NCI-H345 treated with DMSO at 0.1 percent for 48 hours (cell line): ENCODE results near the gene EYS.
"Not testable (repeated sequence)": the region's sequence is repeated elsewhere in the genome, so short reads cannot be mapped to it uniquely, and the experiment has no call there.

ENCODE experiments used
- DNase-seq: peaks from one replicate; lab custom pipeline; 2025; ENCODE audit not compliant: unreplicated experiment; lab: John Stamatoyannopoulos, UW

The EYS gene

GRCh38 chr6:65469650-65470049 lies 237.4 kb downstream of the EYS start:
- DNase-seq, result no peak

GRCh38 chr6:65468307-65468706 lies 238.7 kb downstream of the EYS start:
- DNase-seq, result no peak

GRCh38 chr6:65461121-65461520 lies 245.9 kb downstream of the EYS start:
- no peak for DNase-seq

- DNase-seq, result no peak
Measured at GRCh38 chr6:65452333-65452732, 254.7 kb downstream of the EYS start.

GRCh38 chr6:65450451-65450850 lies 256.6 kb downstream of the EYS start:
- no peak for DNase-seq

GRCh38 chr6:65449926-65450325 lies 257.1 kb downstream of the EYS start:
- DNase-seq, result no peak

- DNase-seq, result no peak
Measured at GRCh38 chr6:65448866-65449265, 258.2 kb downstream of the EYS start.

- no peak for DNase-seq
Measured at GRCh38 chr6:65436281-65436680, 270.7 kb downstream of the EYS start.

GRCh38 chr6:65416621-65417020 lies 290.4 kb downstream of the EYS start:
- DNase-seq, result no peak

GRCh38 chr6:65410309-65410708 lies 296.7 kb downstream of the EYS start:
- no peak for DNase-seq

- no peak for DNase-seq
Measured at GRCh38 chr6:65402564-65402963, 304.5 kb downstream of the EYS start.

- DNase-seq, result no peak
Measured at GRCh38 chr6:65399355-65400084, 307.5 kb downstream of the EYS start.

GRCh38 chr6:65398851-65399250 lies 308.2 kb downstream of the EYS start:
- no peak for DNase-seq

- no peak for DNase-seq
Measured at GRCh38 chr6:65350530-65350929, 356.5 kb downstream of the EYS start.

GRCh38 chr6:65302655-65303054 lies 404.4 kb downstream of the EYS start:
- not testable (repeated sequence) for DNase-seq

- no peak for DNase-seq
Measured at GRCh38 chr6:65299236-65299635, 407.8 kb downstream of the EYS start.

- no peak for DNase-seq
Measured at GRCh38 chr6:65295812-65296211, 411.2 kb downstream of the EYS start.

GRCh38 chr6:65289491-65289890 lies 417.5 kb downstream of the EYS start:
- no peak for DNase-seq

GRCh38 chr6:65285275-65285674 lies 421.8 kb downstream of the EYS start:
- no peak for DNase-seq

- DNase-seq, result no peak
Measured at GRCh38 chr6:65280060-65280459, 427.0 kb downstream of the EYS start.

GRCh38 chr6:65262241-65262640 lies 444.8 kb downstream of the EYS start:
- DNase-seq, result no peak

GRCh38 chr6:65259982-65260381 lies 447.0 kb downstream of the EYS start:
- DNase-seq, result no peak

GRCh38 chr6:65259059-65259458 lies 448.0 kb downstream of the EYS start:
- no peak for DNase-seq
